HEK293 (cell line): ENCODE data around the gene APOBR.

Experiments used
- AEBP2 ChIP-seq: fragments of 450-650 bp; formaldehyde crosslinking; IDR thresholded peaks from 2 replicates; pipeline ENCODE4 v1.5.1; 2016; ENCODE audit warnings: missing biosample characterization, missing genetic modification characterization, borderline replicate concordance
- BCL11B ChIP-seq: fragments of 450-650 bp; formaldehyde crosslinking; IDR thresholded peaks from 2 replicates; pipeline ENCODE4 v1.5.1; 2016; ENCODE audit warnings: low read depth, missing biosample characterization, missing genetic modification characterization
- FEZF1 ChIP-seq: fragments of 450-650 bp; formaldehyde crosslinking; IDR thresholded peaks from 2 replicates; pipeline ENCODE4 v1.5.1; 2016; ENCODE audit warnings: missing biosample characterization, missing genetic modification characterization
- KLF10 ChIP-seq: fragments of 450-650 bp; IDR thresholded peaks from 2 replicates; pipeline ENCODE4 v1.5.1; 2018; ENCODE audit warnings: missing biosample characterization, mild to moderate bottlenecking, missing genetic modification characterization
- KLF9 ChIP-seq: fragments of 450-650 bp; formaldehyde crosslinking; IDR thresholded peaks from 2 replicates; pipeline ENCODE4 v1.5.1; 2016; ENCODE audit warnings: missing biosample characterization, missing genetic modification characterization, low read depth
- OVOL3 ChIP-seq: fragments of 450-650 bp; formaldehyde crosslinking; IDR thresholded peaks from 2 replicates; pipeline ENCODE4 v1.5.1; 2016; ENCODE audit warnings: missing biosample characterization, missing genetic modification characterization
- PRDM6 ChIP-seq: fragments of 450-650 bp; formaldehyde crosslinking; IDR thresholded peaks from 2 replicates; pipeline ENCODE4 v1.5.1; 2017; ENCODE audit warnings: missing biosample characterization, missing genetic modification characterization
- ZBTB48 ChIP-seq: fragments of 450-650 bp; formaldehyde crosslinking; IDR thresholded peaks from 2 replicates; pipeline ENCODE4 v1.5.1; 2016; ENCODE audit warnings: missing biosample characterization, missing genetic modification characterization
- ZFHX2 ChIP-seq: fragments of 450-650 bp; formaldehyde crosslinking; conservative IDR thresholded peaks from 2 replicates; pipeline ENCODE4 v1.5.1; 2016; ENCODE audit warnings: missing biosample characterization, missing genetic modification characterization
- ZNF148 ChIP-seq: fragments of 450-650 bp; formaldehyde crosslinking; IDR thresholded peaks from 2 replicates; pipeline ENCODE4 v1.5.0; 2017; ENCODE audit warnings: missing biosample characterization, missing genetic modification characterization, borderline replicate concordance
- ZNF169 ChIP-seq: fragments of 450-650 bp; formaldehyde crosslinking; IDR thresholded peaks from 2 replicates; pipeline ENCODE4 v1.5.1; 2016; ENCODE audit warnings: missing biosample characterization, missing genetic modification characterization
- ZNF239 ChIP-seq: fragments of 450-650 bp; formaldehyde crosslinking; IDR thresholded peaks from 2 replicates; pipeline ENCODE4 v1.5.1; 2016; ENCODE audit warnings: missing biosample characterization, missing genetic modification characterization
- ZNF24 ChIP-seq: fragments of 450-650 bp; formaldehyde crosslinking; IDR thresholded peaks from 2 replicates; pipeline ENCODE4 v1.5.1; 2016; ENCODE audit warnings: missing biosample characterization, missing genetic modification characterization
- ZNF274 ChIP-seq, 2 experiments: fragments of 200-500 bp in 1 of 2; fragments of 450-650 bp in 1 of 2; sonication (Bioruptor generic) in 1 of 2; formaldehyde crosslinking in 1 of 2; IDR thresholded peaks; 2 replicates each; pipeline versions ENCODE4 v1.5.1 to v1.6.1; 2014 to 2016; ENCODE audit warnings: borderline replicate concordance in 1 of 2, inconsistent platforms in 1 of 2, low read length in 1 of 2, missing biosample characterization in 1 of 2, missing genetic modification characterization in 1 of 2
- ZNF280C ChIP-seq: fragments of 450-650 bp; formaldehyde crosslinking; IDR thresholded peaks from 2 replicates; pipeline ENCODE4 v1.5.1; 2016; ENCODE audit warnings: missing biosample characterization, missing genetic modification characterization
- ZNF335 ChIP-seq: fragments of 450-650 bp; formaldehyde crosslinking; conservative IDR thresholded peaks from 2 replicates; pipeline ENCODE4 v1.5.1; 2016; ENCODE audit warnings: missing biosample characterization, missing genetic modification characterization
- ZNF433 ChIP-seq: fragments of 450-650 bp; formaldehyde crosslinking; IDR thresholded peaks from 2 replicates; pipeline ENCODE4 v1.5.1; 2016; ENCODE audit warnings: missing biosample characterization, missing genetic modification characterization, low read depth
- ZNF514 ChIP-seq: fragments of 450-650 bp; formaldehyde crosslinking; IDR thresholded peaks from 2 replicates; pipeline ENCODE4 v1.5.1; 2016; ENCODE audit warnings: missing biosample characterization, missing genetic modification characterization
- ZNF580 ChIP-seq: fragments of 450-650 bp; formaldehyde crosslinking; IDR thresholded peaks from 2 replicates; pipeline ENCODE4 v1.5.1; 2016; ENCODE audit warnings: missing biosample characterization, missing genetic modification characterization
- ZNF624 ChIP-seq: fragments of 450-650 bp; formaldehyde crosslinking; IDR thresholded peaks from 2 replicates; pipeline ENCODE4 v1.5.1; 2017; ENCODE audit warnings: missing biosample characterization, missing genetic modification characterization
- ZNF692 ChIP-seq: fragments of 450-650 bp; formaldehyde crosslinking; IDR thresholded peaks from 2 replicates; pipeline ENCODE4 v1.5.1; 2016; ENCODE audit warnings: missing biosample characterization, missing genetic modification characterization
- ZNF701 ChIP-seq: fragments of 450-650 bp; formaldehyde crosslinking; IDR thresholded peaks from 2 replicates; pipeline ENCODE4 v1.5.1; 2016; ENCODE audit warnings: missing biosample characterization, missing genetic modification characterization
- TF ChIP-seq, protein P1 (sequence below): fragments of 450-650 bp; formaldehyde crosslinking; IDR thresholded peaks from 2 replicates; pipeline ENCODE4 v1.5.1; 2016; ENCODE audit warnings: missing biosample characterization, missing genetic modification characterization, borderline replicate concordance

APOBR gene

DNA sequence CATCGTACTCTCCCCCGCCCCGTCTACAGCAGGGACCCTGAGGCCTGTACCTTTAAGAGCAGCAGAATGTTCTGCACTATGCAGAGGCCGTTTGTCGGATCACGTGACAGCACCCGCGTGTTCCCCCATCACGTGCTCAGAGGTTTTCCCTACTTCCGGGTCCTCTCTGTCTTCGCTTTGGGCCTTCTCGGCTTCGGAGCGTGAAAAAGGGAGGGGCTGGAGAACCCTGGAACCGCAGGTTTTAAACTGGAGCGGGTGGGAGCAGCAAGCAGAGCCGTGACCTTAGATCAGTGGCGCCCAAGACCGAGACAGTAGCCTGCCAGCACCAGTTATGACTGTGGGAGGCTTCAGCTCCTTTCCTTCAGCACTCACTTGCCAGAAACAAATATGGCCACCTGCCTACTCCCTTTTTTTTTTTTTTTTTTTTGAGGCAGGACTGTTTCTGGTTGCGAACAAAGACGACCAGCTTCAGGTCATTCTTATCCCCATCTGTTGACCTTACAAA, 2.4 kb upstream of the APOBR start, which contains the start of gene CLN3 (continued):
- no peak for TF ChIP-seq ZNF148
- peak; percentile 57; the same call in 1 of the 2 replicates for TF ChIP-seq KLF9 (tag by site-specific recombination)
- no peak for TF ChIP-seq ZNF280C (tag by site-specific recombination)
- TF ChIP-seq ZNF514, result no peak
- no peak for TF ChIP-seq ZNF624 (tag by site-specific recombination)
- TF ChIP-seq KLF10 (tag by site-specific recombination), result no peak
- TF ChIP-seq, protein P1, sequence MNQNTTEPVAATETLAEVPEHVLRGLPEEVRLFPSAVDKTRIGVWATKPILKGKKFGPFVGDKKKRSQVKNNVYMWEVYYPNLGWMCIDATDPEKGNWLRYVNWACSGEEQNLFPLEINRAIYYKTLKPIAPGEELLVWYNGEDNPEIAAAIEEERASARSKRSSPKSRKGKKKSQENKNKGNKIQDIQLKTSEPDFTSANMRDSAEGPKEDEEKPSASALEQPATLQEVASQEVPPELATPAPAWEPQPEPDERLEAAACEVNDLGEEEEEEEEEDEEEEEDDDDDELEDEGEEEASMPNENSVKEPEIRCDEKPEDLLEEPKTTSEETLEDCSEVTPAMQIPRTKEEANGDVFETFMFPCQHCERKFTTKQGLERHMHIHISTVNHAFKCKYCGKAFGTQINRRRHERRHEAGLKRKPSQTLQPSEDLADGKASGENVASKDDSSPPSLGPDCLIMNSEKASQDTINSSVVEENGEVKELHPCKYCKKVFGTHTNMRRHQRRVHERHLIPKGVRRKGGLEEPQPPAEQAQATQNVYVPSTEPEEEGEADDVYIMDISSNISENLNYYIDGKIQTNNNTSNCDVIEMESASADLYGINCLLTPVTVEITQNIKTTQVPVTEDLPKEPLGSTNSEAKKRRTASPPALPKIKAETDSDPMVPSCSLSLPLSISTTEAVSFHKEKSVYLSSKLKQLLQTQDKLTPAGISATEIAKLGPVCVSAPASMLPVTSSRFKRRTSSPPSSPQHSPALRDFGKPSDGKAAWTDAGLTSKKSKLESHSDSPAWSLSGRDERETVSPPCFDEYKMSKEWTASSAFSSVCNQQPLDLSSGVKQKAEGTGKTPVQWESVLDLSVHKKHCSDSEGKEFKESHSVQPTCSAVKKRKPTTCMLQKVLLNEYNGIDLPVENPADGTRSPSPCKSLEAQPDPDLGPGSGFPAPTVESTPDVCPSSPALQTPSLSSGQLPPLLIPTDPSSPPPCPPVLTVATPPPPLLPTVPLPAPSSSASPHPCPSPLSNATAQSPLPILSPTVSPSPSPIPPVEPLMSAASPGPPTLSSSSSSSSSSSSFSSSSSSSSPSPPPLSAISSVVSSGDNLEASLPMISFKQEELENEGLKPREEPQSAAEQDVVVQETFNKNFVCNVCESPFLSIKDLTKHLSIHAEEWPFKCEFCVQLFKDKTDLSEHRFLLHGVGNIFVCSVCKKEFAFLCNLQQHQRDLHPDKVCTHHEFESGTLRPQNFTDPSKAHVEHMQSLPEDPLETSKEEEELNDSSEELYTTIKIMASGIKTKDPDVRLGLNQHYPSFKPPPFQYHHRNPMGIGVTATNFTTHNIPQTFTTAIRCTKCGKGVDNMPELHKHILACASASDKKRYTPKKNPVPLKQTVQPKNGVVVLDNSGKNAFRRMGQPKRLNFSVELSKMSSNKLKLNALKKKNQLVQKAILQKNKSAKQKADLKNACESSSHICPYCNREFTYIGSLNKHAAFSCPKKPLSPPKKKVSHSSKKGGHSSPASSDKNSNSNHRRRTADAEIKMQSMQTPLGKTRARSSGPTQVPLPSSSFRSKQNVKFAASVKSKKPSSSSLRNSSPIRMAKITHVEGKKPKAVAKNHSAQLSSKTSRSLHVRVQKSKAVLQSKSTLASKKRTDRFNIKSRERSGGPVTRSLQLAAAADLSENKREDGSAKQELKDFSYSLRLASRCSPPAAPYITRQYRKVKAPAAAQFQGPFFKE (tag by site-specific recombination), result no peak
- no peak for TF ChIP-seq ZNF169 (tag by site-specific recombination)
- TF ChIP-seq PRDM6, result no peak; the same call in 1 of the 2 replicates
- no peak for TF ChIP-seq ZBTB48 (tag by site-specific recombination)
- TF ChIP-seq ZNF239 (tag by site-specific recombination), result no peak
- TF ChIP-seq ZNF24, result peak; percentile 96
- peak; percentile 22; the same call in 1 of the 2 replicates for TF ChIP-seq ZNF433 (tag by site-specific recombination)
- peak; percentile 66; the same call in 1 of the 2 replicates for TF ChIP-seq ZNF692 (tag by site-specific recombination)
- TF ChIP-seq BCL11B (tag by site-specific recombination), result no peak
- no peak for TF ChIP-seq ZNF274 (IDR thresholded peaks at IDR 0.05; ENCODE audit: low read length)
- no peak for TF ChIP-seq ZNF274 (tag by site-specific recombination; IDR thresholded peaks at IDR 0.05; ENCODE audit: borderline replicate concordance)
- TF ChIP-seq ZNF701 (tag by site-specific recombination), result no peak
- TF ChIP-seq FEZF1 (tag by site-specific recombination), result no peak; the same call in 1 of the 2 replicates
- peak; percentile 97 for TF ChIP-seq ZNF580 (tag by site-specific recombination)
- TF ChIP-seq AEBP2 (tag by site-specific recombination), result no peak; the same call in 1 of the 2 replicates
- peak; percentile 85 for TF ChIP-seq ZNF335
- 0 out of 2 replicates have a peak, but pooled peaks have one; percentile 19 for TF ChIP-seq ZFHX2
- TF ChIP-seq OVOL3, result peak; percentile 92
